ENCODE measurements around the gene TMEM62.
"Not testable (repeated sequence)": the region's sequence is repeated elsewhere in the genome, so short reads cannot be mapped to it uniquely, and the experiment has no call there.

Gene TMEM62

DNA sequence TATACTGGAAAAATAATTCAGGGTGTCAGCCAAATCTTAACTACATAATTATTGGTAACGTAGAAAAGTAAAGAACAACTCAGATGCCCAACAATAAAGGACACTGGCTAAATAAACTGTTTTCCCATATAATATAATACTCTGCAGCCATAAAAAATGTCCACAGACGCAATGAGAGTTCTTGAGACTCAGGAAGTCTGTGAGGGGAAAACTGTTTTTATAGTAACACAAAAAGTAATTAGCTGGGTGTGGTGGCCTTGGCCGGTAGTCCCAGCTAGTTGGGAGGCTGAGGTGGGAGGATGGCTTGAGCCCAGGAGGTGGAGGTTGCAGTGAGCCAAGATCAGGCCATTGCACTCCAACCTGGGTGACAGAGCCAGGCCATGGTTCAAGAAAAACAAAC, 22.0 kb upstream of the TMEM62 start:
- DNase-seq (ENCODE audit: low read depth) = no peak
- TF ChIP-seq, protein P1, sequence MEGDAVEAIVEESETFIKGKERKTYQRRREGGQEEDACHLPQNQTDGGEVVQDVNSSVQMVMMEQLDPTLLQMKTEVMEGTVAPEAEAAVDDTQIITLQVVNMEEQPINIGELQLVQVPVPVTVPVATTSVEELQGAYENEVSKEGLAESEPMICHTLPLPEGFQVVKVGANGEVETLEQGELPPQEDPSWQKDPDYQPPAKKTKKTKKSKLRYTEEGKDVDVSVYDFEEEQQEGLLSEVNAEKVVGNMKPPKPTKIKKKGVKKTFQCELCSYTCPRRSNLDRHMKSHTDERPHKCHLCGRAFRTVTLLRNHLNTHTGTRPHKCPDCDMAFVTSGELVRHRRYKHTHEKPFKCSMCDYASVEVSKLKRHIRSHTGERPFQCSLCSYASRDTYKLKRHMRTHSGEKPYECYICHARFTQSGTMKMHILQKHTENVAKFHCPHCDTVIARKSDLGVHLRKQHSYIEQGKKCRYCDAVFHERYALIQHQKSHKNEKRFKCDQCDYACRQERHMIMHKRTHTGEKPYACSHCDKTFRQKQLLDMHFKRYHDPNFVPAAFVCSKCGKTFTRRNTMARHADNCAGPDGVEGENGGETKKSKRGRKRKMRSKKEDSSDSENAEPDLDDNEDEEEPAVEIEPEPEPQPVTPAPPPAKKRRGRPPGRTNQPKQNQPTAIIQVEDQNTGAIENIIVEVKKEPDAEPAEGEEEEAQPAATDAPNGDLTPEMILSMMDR (IDR thresholded peaks at IDR 0.05; ENCODE audit: insufficient read depth, low read depth, low read length, missing control alignments) = no peak
- no peak overlapping the region for H3K4me3 ChIP-seq (ENCODE audit: low read length)

DNA sequence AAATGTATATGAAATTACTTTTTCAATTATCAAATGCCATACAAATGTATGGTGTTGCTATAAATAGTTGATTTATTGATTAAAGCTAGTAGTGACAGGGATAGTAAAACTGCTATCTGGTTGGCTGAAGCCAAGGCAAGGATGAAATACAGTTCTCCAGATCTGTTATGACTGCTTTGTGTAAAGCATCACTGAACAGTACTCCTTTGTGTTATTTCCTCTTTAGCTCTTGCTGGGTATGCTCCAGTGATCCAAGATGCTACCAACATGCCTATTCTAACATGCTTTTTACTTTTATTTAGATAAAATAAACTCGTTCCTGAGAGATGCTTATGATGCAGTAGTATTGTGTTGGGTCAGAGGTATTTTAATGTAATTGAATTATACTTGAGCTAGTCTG, 15.1 kb upstream of the TMEM62 start:
- DNase-seq (ENCODE audit: low read depth) = no peak
- TF ChIP-seq, protein P1 (IDR thresholded peaks at IDR 0.05; ENCODE audit: insufficient read depth, low read depth, low read length, missing control alignments) = no peak
- no peak overlapping the region for H3K4me3 ChIP-seq (ENCODE audit: low read length)

DNA sequence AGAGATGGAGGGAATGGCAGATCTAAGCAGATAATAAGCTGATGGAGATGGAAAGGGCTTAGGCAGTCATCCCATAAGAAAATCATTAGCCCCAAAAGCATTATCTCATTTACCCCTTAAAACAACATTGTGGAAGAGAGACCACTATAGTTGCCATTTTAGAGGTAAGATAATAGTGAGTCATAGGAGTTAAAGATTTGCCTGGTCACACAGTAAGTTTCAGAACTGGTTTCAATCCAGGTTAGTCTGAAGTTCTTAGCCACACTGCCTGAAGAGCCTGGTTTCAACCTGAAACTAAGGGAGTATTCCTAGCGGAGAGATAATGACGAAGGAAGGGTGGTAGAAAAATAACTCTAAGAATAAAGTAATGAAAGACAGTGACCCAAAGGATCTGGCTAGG, 14.6 kb upstream of the TMEM62 start:
- TF ChIP-seq, protein P1 (IDR thresholded peaks at IDR 0.05; ENCODE audit: insufficient read depth, low read depth, low read length, missing control alignments) = no peak
- no peak for DNase-seq (ENCODE audit: low read depth)
- no peak overlapping the region for H3K4me3 ChIP-seq (ENCODE audit: low read length)

DNA sequence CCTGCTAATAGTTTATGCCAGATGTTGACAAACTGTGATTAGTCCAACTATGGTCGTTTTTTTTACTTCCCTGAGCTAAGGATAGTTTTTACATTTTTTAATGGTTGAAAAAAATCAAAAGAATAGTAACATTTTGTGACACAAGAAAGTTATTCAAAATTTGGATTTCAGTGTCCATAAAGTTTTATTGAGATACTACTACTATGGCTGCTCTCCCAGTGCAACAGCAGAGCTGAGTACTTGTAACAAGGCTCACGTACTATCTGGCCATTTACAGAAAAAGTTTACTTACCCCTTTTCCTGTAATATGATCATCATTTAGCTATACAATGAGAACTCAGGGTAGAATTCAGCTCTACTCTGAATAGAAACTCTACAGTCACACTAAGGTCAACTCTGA, 11.5 kb upstream of the TMEM62 start:
- TF ChIP-seq, protein P1 (IDR thresholded peaks at IDR 0.05; ENCODE audit: insufficient read depth, low read depth, low read length, missing control alignments) = no peak
- DNase-seq (ENCODE audit: low read depth) = no peak
- no peak overlapping the region for H3K4me3 ChIP-seq (ENCODE audit: low read length)

DNA sequence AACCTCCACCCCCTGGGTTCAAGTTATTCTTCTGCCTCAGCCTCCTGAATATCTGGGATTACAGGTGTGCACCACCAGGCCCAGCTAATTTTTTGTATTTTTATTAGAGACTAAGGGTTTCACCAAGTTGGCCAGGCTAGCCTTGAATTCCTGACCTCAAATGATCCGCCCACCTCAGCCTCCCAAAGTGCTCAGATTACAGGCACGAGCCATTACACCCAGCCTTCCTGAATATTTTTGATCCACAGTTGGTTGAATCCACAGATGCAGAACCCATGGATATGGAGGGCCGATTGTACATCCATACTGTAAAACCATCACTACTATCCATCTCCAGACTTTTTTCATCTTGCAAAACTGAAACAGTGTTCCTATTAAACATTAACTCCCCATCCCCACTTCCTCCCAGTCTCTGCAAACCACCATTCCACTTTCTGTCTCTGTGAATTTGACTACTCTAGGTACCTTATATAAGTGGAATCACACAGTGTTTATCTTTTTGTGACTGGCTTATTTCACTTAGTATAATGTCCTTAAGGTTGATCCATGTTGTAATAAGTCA, 8.2 kb upstream of the TMEM62 start:
- DNase-seq (ENCODE audit: low read depth) = no peak
- TF ChIP-seq, protein P1 (IDR thresholded peaks at IDR 0.05; ENCODE audit: insufficient read depth, low read depth, low read length, missing control alignments) = no peak
- H3K4me3 ChIP-seq (ENCODE audit: low read length) = no peak overlapping the region

DNA sequence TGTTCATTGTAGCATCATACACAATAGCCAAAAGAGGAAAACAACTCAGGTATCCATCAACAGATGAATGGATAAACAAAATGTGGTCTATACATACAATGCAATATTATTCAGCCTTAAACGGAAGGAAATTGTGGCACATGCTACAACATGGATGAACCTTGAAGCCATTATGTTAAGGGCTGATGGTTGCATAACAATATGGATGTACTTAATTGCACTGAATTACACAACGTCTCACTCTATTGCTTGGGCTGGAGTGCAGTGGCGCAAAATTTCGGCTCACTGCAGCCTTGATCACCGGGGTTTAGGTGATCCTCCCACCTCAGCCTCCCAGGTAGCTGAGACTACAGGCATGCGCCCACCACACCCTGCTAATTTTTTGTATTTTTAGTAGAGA, 7.0 kb upstream of the TMEM62 start:
- DNase-seq (ENCODE audit: low read depth) = no peak
- no peak overlapping the region for H3K4me3 ChIP-seq (ENCODE audit: low read length)
- TF ChIP-seq, protein P1 (IDR thresholded peaks at IDR 0.05; ENCODE audit: insufficient read depth, low read depth, low read length, missing control alignments) = no peak

DNA sequence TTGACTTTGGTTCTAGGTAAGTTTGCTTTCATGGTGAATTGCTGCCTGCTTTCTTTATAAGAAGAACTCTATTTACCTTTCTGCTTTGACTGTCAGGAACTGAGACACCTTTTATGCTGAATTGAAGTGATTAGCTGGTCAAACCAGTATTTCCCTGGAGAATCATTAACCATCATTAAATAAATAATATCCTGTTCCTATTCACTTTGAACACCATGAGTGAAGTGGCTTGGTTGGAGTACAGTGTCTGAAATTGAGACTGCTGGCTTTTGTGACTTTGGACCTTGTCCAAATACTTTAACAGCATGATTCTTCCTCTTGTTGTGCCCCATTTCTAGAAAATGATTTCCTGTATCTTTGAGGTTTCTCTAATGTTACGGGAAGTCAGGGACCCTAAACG, 5.6 kb upstream of the TMEM62 start:
- peak; percentile 28 for DNase-seq (ENCODE audit: low read depth)
- H3K4me3 ChIP-seq (ENCODE audit: low read length) = no peak overlapping the region
- TF ChIP-seq, protein P1 (IDR thresholded peaks at IDR 0.05; ENCODE audit: insufficient read depth, low read depth, low read length, missing control alignments) = no peak

DNA sequence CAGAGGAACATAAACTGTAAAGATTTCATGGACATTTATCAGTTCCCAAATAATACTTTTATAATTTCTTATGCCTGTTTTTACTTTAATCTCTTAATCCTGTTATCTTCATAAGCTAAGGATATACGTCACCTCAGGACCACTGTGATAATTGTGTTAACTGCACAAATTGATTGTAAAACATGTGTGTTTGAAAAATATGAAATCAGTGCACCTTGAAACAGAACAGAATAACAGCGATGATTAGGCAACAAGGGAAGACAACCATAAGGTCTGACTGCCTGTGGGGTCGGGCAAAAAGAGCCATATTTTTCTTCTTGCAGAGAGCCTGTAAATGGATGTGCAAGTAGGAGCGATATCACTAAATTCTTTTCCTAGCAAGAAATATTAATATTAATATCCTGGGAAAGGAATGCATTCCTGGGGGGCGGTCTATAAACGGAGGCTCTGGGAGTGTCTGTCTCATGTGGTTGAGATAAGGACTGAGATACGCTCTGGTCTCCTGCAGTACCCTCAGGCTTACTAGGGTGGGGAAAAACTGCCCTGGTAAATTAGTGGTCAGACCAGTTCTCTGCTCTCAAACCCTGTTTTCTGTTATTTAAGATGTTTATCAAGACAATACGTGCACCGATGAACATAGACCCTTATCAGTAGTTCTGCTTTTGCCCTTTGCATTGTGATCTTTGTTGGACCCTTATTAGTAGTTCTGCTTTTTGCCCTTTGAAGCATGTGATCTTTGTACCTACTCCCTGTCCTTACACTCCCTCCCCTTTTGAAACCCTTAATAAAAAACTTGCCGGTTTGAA, 5.0 kb upstream of the TMEM62 start:
- not testable (repeated sequence) for H3K4me3 ChIP-seq (ENCODE audit: low read length); DNase-seq (ENCODE audit: low read depth)

Data from epithelial cell of esophagus (primary cell).